ENCODE results near the gene ZNF280C. TPM values are rescaled to one million over a fixed set of nuclear protein-coding genes. Genes with fewer than 3 reads are reported as not detected.
"Not testable (repeated sequence)": the region's sequence is repeated elsewhere in the genome, so short reads cannot be mapped to it uniquely, and the experiment has no call there.

ZNF280C gene
- total RNA-seq, 1 donor from 2014 or later: 5.0 TPM

DNA sequence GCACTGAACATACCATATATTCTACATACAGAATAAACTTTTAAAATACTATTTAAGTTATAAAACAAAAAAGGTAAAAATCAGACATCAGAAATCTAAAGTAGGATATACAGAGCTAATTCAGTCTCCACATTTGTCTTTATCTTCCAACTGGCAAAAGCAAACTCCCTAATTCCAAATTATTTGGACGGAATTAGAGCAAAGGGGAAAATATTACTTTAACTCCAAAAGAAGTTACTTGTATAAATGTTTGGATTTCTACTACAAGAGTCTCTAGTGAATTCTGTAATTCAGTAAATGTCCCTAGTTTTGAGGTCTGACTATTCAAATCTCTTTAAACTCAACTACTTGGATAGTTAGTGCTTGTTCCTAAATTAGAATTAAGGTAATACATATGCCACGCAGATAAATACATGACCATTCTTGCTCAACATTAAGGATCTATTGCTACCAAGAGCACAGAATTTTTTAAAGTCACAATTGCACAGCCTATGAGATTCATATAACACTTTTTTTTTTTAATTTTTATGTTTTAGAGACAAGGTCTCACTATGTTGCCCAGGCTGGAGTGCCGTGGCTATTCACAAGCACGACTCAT, 7.3 kb downstream of the ZNF280C start:
- no peak for DNase-seq

DNA sequence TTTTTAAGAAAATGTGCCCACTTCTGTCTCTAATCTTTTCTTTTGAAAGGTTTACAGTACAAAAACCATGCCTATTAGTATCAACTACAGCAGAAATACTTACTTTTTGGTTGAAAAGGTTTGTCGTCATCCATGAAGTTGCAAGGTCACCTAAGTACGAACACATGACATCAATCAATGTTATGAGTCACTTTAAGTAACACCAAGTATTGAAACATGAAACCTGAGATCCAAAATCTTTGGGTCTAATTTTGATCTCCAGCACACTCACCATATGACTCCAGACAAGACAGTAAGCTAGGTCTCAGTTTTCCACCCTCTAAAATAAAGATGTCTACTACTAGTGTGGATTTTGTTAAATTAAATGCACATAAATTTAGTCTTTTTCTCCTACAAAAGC, 8.4 kb downstream of the ZNF280C start:
- DNase-seq: no peak

DNA sequence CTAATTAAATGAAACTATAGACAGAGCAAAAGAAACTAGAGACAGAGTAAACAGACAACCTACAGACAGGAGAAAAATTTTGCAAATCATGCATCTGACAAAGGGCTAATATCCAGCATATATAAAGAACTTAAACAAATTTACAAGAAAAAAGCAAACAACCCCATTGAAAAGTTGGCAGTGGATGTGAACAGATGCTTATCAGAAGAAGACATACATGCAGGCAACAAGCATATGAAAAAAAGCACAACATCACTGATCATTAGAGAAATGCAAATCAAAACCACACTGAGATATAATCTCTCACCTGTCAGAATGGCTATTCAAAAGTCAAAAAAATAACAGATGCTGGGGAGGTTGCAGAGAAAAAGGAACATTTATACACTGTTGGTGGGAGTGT, 14.8 kb downstream of the ZNF280C start:
- no peak for DNase-seq

DNA sequence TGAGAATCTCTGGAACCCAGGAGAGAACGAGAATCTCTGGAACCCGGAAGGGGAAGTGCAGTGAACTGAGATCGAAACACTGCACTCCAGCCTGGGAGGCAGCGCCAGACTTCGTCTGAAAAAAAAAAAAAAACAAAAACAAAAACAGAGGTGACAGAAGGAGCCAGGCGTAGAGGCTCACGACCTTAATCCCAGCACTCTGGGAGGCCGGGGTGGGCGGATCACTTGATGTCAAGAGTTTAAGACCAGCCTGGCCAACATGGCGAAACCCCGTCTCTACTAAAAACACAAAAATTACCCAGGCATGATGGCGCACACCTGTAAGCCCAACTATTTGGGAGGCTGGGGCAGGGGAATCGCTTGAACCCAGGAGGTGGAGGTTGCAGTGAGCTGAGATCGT, 17.0 kb downstream of the ZNF280C start:
- DNase-seq: no peak

DNA sequence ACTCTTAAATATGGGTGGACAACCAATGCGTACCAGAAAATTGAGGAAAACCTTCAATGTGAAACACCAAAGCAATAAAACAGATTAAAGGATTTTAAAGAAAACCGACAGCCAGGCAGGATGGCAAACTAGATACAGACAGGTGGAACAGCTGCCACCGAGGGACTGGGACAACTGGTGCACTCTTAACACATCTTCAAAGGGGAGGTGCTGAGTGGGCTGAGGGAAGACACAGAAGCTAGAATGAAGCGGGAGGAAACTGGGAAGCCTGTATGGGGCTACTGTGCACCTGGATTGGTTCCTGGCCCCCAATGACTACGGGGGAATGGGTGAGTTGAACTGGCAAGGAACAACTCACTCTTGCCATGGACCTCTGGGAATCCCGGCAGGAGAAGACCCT, 20.7 kb downstream of the ZNF280C start:
- no peak for DNase-seq

DNA sequence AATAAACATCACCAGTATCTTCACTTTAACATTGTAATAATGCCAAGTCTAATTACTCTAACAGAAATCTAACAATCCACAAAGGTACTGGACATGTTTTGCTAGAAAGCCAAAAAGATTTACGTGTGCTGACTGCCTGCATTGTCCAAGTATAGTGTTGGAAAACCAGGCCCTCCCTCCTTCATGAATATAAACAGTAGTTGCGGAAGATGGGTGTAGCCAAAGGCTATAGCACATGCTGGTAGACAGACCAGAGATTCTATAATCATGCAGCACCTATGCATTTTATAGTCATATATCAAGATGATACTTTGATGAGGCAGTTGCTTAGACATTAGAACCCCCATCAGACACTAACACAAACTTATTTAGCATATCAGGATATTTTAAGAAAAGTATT, 22.6 kb downstream of the ZNF280C start:
- no peak for DNase-seq

DNA sequence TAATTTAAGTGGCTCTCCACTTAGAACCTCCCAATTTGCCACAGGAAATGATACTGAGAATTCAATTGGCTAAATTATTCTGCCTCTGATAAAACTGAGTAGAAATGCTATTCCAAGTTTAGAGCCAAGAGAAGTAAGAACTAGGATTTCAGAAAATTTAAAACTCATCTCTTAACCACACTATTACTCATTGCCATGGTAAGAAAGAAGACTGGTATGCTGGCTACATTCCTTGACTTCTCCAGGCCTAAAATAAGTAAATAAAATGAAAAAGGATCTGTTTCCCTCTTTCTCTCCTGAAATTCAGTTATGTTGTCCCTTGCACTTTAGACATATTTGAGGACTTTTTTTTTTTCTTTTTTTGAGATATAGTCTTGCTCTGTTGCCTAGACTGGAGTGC, 23.3 kb downstream of the ZNF280C start:
- DNase-seq: no peak

DNA sequence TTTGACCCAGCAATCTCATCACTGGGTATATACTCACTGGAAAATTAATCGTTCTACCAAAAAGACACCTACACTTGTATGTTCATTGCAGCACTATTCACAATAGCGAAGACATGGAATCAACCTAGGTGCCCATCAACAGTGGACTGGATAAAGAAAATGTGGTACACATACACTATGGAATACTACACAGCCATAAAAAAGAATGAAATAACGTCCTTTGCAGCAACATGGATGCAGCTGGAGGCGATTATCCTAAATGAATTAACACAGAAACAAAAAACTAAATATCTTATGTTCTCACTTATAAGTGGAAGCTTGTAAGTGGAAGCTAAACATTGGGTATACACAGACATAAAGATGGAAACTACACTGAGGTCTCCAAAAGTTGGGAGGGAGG, 37.5 kb downstream of the ZNF280C start:
- not testable (repeated sequence) for DNase-seq

DNA sequence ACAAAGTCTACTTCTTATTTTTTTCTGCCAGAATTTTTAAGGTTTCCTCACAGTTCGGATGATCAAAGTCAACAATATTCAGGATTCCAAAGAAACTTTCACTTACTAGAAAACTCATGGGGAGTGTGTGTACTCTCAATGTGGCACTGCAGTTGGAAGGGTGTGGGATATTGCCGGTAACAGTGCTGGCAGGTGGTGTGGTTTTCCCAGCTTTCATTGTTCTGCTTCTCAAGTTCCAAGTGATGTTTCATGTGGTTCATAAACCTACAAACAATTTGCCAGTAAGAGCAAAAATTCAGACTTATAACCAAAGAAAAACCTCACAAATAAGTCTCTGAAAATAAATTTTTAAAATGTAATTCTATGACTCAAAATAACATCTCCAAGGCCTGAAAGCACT, 39.8 kb downstream of the ZNF280C start:
- DNase-seq: no peak

DNA sequence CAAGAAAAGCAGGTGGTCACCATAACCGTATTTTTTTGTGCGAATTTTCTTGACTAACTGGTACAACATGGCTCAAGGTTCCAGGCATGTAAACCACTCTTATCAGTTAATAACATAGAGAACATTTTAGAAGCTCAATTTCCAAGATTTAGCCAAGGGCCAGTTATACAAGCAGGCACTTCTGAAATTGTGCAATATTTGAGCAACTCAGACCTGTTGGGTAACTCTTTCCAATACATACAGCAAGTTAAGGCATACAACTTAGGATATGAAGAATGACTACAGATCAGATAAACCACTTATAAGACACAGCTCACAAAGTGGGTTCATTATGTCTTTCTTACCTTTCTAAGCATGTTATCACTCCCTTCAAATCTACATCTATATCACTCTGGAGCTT, 43.9 kb downstream of the ZNF280C start:
- no peak for DNase-seq

DNA sequence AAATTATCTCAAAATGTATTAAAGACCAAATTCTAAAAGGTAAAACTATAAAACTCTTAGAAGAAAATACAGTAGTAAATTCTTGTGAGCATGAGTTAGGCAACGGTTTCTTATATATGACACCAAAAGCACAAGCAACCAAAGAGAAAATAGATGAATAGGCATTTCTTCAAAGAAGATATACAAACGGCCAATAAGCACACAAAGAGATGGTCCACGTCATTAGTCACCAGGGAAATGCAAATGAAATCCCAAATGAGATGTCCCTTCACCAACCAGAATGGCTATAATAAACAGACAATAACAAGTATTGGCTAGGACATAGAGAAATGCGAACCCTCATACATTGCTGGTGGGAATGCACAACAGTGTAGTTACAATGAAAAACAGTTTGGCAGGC, 52.4 kb downstream of the ZNF280C start:
- no peak for DNase-seq

DNA sequence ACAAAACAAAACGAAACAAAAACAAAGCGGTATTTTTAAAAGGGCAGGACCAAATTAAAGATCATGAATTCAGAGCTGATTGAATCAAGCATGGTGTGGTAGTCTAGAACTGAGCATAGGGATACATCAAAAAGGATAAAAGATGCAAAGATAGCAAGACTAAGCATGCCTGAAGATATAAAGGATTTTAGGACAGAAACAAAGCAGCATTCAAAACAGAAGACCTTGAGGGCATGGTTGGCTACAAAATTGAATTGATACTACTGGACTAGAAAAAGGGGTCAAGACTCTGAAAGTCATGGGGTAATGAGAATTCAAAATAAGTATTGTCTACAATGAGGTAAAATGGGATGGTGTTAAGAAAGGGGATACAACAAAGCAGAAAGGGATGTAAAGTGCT, 55.3 kb downstream of the ZNF280C start:
- no peak for DNase-seq

DNA sequence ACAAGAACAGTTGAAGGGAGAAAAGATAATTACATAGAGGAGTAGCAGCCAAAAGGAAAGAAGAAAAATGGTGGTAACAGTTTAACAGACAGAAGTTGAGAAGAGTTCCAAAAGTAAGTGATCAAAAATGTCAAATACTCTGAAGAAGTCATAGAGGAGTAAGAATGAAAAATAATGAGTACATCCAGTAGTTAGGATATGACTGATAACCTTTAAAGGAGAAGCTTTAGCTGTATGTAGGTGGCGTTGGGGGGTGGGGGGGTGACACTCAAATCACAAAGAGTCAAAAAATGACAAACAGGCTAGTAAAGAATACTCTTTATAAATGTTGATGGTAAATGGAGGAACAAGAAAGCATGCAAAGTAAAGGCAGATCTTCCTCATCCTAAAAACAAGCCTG, 56.3 kb downstream of the ZNF280C start:
- no peak for DNase-seq

DNA sequence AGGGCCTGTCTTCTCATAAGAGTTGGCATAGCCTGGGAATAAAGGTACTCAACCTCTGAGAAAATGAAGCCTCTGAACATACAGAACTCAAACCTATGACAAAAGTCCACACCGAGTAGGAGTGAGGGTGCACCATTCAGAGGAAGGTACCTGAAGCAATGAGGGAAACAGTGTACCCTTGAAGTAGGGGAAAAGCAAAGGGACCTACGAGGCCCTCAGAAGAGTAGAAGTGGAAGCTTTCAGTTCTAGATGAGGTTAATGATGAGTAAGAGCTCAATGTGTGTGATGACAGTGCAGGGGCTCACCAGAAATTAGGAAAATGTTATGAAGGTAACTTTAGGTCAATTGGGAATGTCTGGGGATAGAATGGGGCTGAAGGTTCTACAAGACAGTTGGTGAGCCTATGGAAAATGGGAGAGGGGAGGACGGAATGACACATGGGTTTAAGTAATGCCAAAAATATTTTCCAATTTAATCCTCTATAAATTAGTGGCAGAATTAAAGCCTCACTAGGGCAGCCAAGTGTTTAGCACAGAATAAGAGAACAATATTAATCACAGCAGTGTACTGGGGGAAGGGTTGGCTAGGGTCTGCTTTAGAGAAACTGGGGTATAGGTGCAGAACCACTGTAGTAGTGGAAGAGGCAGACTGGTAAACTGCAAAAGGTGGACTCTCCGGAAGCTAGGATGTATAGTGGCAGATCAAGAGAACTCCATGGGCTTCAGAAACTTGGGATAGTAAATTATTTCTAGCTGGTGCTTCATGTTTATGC, 57.1 kb downstream of the ZNF280C start:
- no peak for DNase-seq

DNA sequence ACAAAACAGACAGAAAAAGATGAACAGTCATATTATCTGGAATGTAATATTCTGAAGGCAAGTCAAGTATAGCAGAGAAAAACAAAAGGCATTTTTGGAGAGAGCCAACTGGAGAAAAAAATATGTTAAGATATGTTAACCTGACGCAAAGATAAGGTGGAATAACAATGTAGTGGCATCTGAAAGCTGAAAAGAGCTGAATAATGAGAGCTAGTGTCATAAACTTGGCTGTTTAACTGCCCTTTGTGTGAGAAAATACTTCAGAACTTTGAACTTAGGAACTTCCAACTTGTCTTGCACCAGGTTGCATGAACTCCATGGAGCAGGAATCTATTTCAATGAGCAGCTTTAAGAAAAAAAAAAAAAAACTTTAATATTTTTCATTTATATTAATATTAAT, 64.1 kb downstream of the ZNF280C start:
- DNase-seq: no peak

DNA sequence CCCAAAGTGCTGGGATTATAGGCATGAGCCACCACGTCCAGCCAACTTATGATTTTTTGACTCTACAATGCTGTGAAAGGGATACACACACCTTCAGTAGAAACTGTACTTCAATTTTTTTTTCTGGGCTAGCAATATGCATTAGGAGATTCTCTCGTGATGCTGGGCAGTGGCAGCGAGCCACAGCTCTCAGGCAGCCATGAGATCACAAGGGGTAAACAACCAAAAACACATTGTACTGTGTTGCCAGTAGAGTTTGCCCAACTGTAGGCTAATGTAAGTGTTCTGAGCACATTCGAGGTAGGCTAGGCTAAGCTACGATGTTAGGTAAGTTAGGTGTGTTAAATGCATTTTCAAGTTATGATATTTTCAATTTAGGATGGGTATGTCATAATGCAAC, 71.2 kb downstream of the ZNF280C start:
- no peak for DNase-seq

DNA sequence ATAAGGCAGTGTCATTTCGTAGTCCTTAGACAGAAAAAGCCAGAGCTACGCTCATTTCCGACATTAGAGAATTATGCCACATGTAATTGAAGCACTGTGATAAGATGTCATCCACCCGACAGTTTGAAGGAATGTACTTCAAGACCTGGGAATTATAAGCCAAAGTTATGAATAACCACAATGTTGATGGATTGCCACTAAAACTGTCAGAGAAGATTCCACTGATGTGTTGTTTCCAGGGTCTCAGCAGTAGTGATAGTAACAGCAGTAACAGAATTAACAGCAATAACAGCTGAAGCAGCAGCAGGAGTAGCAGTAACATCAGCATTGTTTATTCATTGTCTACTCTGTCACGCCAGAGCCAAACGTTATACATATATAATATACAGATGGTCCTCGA, 72.2 kb downstream of the ZNF280C start:
- DNase-seq: peak; percentile 53

DNA sequence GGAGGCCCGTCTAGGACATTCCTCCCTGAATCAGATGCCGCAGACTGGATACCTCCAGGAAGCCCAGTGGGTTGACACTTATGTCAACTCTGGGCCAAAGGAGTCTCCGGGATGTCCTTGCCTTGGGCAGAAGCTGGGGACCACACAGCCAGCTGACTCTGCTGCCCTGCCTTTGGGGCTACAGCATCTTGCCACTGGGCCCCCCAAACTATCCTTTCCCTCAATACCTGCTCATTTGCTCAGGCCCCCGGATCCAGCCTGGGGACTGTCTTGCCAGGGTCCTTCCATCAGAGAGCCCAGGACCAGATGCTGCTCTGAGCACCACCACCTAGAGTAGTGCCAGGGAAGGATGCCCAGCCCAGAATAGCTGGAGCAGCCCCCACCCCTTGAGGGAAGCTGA, 77.9 kb downstream of the ZNF280C start:
- no peak for DNase-seq

DNA sequence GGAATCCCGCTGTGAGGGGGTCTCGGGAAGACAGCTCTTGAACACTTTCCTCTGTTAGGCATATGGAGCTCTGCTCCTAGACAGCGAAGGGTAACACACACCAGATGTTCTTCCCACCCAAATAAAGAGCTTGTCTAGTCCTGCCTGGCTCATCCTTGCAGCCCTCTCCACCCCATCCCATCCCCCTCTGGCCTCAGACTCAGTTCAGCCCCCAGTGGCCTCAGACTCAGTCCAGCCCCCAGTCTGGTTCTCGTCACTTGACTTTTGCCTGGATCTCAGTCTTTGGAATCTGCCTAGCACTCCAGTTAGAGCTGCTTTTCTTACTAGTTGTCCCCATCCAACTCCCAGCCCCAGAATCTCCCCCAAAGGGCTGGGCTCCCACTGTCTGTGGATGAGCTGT, 82.0 kb downstream of the ZNF280C start:
- peak; percentile 31 for DNase-seq

DNA sequence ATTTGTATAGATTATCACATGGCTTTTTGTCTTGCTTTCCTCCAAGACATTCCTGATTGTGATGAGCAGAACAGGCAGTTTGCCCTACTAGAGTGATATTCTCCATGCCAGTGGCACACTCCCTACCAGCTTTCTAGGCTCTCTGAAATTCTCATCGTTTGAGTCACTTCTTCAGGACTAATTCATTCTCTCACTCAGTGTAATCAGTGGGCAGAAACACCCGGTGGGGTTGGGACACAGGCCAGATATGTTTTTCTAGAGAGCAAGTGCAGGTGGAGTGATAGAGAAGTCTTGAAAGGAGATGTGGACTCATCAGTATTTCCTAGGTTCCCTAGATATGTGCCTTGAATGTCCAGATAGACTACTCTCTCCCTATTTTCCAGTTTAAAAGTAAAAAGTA, 83.8 kb downstream of the ZNF280C start:
- no peak for DNase-seq

DNA sequence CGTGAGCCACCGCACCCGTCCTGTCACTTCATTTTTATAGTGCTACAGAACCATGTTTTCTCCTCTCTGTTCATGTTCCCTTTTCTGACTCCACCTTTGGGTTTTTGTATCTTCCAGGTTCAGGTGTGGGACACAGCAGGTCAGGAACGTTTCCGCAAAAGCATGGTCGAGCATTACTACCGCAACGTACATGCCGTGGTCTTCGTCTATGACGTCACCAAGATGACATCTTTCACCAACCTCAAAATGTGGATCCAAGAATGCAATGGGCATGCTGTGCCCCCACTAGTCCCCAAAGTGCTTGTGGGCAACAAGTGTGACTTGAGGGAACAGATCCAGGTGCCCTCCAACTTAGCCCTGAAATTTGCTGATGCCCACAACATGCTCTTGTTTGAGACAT, 84.5 kb downstream of the ZNF280C start:
- no peak for DNase-seq

DNA sequence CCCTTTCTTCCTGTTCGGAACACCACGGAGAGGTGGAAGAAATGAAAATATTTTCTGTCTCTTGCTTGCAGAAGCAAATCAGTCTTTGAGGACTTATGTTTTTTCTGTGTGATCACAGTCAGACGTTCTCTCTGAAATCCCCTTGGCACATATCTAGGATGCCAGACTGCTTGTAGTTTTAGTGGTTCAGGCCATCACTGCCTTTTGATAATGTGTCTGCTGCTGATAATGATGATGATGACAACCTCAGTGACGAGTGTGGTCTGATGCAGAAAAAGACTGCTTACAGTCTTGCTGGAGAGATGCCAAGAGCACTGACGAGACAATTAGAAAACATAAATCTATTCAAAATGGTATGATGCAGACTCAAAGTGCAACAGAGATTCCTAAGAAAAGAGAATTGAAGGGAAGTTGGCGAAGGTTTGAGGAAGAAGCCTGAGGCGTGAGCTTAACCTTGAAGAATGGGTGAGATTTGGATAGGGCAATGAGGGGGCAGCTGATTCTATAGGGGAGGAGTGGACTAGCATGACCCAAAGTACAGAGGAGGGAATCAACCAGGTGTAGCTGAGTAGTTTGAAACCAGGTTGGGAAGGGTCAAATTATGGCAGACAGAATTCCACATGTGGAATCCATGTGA, 89.0 kb downstream of the ZNF280C start:
- no peak for DNase-seq

DNA sequence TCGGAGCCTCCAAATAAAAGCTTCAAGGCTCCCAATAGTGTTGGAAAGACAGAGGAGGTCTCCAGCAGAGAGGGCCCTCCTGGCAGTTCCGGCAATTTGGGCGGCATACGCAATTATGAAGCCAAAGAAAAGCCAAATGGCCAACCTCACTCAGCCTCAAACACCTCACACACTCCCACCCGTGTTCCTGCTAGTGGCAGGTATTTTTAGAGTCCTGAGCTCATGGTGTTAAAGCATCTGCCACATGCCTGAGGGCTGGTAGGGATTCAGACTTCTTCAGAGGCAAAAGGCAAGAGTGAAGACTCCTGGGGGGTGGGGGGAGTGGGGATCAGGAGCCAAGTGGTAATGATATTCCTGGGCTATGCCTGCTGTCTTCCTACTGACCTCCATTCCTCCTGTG, 89.5 kb downstream of the ZNF280C start:
- no peak for DNase-seq

DNA sequence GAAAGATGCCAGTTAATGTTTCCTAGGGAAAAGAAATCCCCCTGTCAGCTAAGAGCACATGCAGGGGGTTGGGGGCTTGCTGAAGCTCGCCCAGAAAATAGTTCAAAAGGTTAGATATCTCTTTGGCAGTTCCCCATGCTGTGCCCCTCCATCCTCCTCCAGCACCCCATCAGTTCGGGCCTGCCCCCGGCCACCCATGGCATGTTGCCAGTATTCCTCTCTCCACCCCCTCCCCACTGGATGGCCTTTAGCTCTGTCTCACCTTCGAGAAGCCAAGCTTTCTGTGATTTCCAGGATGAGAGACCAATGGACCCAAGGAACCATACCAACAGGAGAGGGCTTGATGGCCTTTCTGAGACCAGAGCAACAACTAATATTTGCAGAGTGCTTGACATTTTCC, 91.8 kb downstream of the ZNF280C start:
- DNase-seq: no peak

All from skin of body (tissue), 2 donors.